Measurements from ENCODE around the gene SLC25A23.

SLC25A23 gene

DNA sequence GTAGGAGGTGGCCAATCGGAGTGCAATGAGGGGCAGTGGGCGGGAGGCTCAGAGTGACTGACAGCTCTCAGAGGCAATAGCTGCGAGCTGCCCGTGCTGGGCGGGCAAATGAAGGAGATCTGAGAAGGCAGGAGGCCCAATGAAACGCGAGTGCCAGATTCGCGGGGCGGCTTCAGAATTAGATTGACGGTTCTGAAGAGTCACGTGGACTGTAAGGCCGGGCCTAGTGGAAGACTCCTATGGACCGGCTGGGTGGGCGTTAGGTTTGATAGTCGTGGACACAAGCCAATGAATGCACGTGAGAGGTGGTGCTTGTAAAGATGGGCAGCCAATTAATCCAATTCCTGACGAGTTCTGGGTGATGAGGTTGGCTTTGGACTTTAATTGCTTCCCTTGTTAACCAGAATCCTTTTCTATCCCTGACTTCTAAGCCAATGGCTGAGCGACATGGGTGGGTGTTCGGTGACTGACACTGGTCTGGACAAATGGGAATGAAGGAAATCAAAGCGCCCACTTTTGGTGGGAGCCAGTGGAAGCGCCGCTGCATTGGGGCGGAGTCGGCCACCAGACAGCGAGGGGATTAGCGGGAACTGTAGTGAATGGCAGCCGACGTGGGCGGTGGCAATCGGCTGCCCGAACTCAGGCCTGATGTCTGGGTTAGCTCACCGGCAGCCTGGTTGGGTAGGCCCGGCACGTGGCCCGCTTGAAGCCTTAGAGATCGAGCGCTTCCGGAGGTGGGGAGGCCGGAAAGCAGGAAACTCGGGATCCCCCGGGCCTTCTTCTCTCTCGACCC lies 34.5 kb downstream of the SLC25A23 start:
- Histone ChIP-seq H3K4me3 (ENCODE audit: low read depth, low read length) (no peak overlapping the region), H3K27me3 (replicated peaks) (no peaks in the 10 kb centered on the region), H3K36me3 (replicated peaks) (peaks cover 14% of the 10 kb centered on the region), H3K27ac (peak overlapping the region; percentile 43)
- TF ChIP-seq CTCF (IDR thresholded peaks at IDR 0.05; ENCODE audit: low read depth, low read length, missing control alignments), result no peak
- peak; percentile 100 for DNase-seq
- in situ Hi-C loops (cut with HindIII; ENCODE audit: low pct_ligation_motif_present, low sequenced_read_pairs), result no loop called here

- peak within 1 kb of the TSS; percentile 93 for H3K4me3 ChIP-seq (ENCODE audit: low read depth, low read length)
- TF ChIP-seq CTCF (IDR thresholded peaks at IDR 0.05; ENCODE audit: low read depth, low read length, missing control alignments), result no peak
- peaks cover 17% of the 10 kb centered on the region for H3K36me3 ChIP-seq (replicated peaks)
- no peak for DNase-seq
- H3K27ac ChIP-seq, result peak within 1 kb of the TSS; percentile 43
- H3K27me3 ChIP-seq (replicated peaks), result no peaks in the 10 kb centered on the region
- in situ Hi-C loops (cut with HindIII; ENCODE audit: low pct_ligation_motif_present, low sequenced_read_pairs), result no loop called here
Observed at GRCh38 chr19:6424195-6424938, 35.2 kb downstream of the SLC25A23 start, which contains the start of gene KHSRP. Gene KHSRP, minus strand, starts transcription at chr19:6424811. Its CDS starts 110 bp downstream, at chr19:6424701.

GRCh38 chr19:6423499-6424194 lies 35.9 kb downstream of the SLC25A23 start:
- peak; percentile 33 for DNase-seq
- no peak for TF ChIP-seq CTCF (IDR thresholded peaks at IDR 0.05; ENCODE audit: low read depth, low read length, missing control alignments)
- in situ Hi-C loops (cut with HindIII; ENCODE audit: low pct_ligation_motif_present, low sequenced_read_pairs), result no loop called here
- H3K36me3 ChIP-seq (replicated peaks), result peaks cover 24% of the 10 kb centered on the region
- H3K4me3 ChIP-seq (ENCODE audit: low read depth, low read length), result peak overlapping the region; percentile 93
- peak overlapping the region; percentile 17 for H3K27ac ChIP-seq
- no peaks in the 10 kb centered on the region for H3K27me3 ChIP-seq (replicated peaks)

GRCh38 chr19:6421075-6422014 lies 38.2 kb downstream of the SLC25A23 start:
- no peak overlapping the region for H3K27ac ChIP-seq
- no peak overlapping the region for H3K4me3 ChIP-seq (ENCODE audit: low read depth, low read length)
- no peak for TF ChIP-seq CTCF (IDR thresholded peaks at IDR 0.05; ENCODE audit: low read depth, low read length, missing control alignments)
- H3K36me3 ChIP-seq (replicated peaks), result peaks cover 47% of the 10 kb centered on the region
- no peaks in the 10 kb centered on the region for H3K27me3 ChIP-seq (replicated peaks)
- in situ Hi-C loops (cut with HindIII; ENCODE audit: low pct_ligation_motif_present, low sequenced_read_pairs), result no loop called here
- DNase-seq, result no peak

- Histone ChIP-seq H3K27me3 (replicated peaks) (no peaks in the 10 kb centered on the region), H3K27ac (no peak overlapping the region), H3K4me3 (ENCODE audit: low read depth, low read length) (no peak overlapping the region), H3K36me3 (replicated peaks) (peaks cover 70% of the 10 kb centered on the region)
- in situ Hi-C loops (cut with HindIII; ENCODE audit: low pct_ligation_motif_present, low sequenced_read_pairs), result no loop called here
- no peak for TF ChIP-seq CTCF (IDR thresholded peaks at IDR 0.05; ENCODE audit: low read depth, low read length, missing control alignments)
- no peak for DNase-seq
Observed at GRCh38 chr19:6418562-6418932, 41.0 kb downstream of the SLC25A23 start.

Data from brain microvascular endothelial cell (primary cell).